Measurements from ENCODE around the gene BFSP2.

Gene BFSP2

GRCh38 chr3:133414021-133414392, 14.2 kb downstream of the BFSP2 start:
- Histone ChIP-seq H2AFZ (ENCODE audit: low read length) (no peak overlapping the region), H3K9me3 (ENCODE audit: insufficient read depth, low read depth, low read length) (no peaks in the 10 kb centered on the region), H3K27me3 (ENCODE audit: insufficient read depth, low read length, poor library complexity, severe bottlenecking) (no peaks in the 10 kb centered on the region), H3K4me3 (ENCODE audit: low read length, poor library complexity, severe bottlenecking) (no peak overlapping the region), H3K36me3 (ENCODE audit: insufficient read depth, low read length) (no peaks in the 10 kb centered on the region), H3K4me2 (ENCODE audit: low read depth, low read length, poor library complexity, severe bottlenecking) (no peak overlapping the region), H3K4me1 (ENCODE audit: insufficient read depth, low read length, poor library complexity, severe bottlenecking) (no peaks in the 10 kb centered on the region), H3F3A (ENCODE audit: low read depth) (peaks cover 6% of the 10 kb centered on the region; the same call in 1 of the 2 replicates), H3K9me2 (replicated peaks; ENCODE audit: low read depth, low read length) (no peaks in the 10 kb centered on the region), H3K79me2 (ENCODE audit: insufficient read depth, low read length) (no peaks in the 10 kb centered on the region), H3K9ac (ENCODE audit: low read depth, low read length, poor library complexity, severe bottlenecking) (no peak overlapping the region), H4K20me1 (ENCODE audit: insufficient read depth, low read length, poor library complexity, severe bottlenecking) (no peaks in the 10 kb centered on the region)
- no peak for TF ChIP-seq EZH2phosphoT487 (IDR thresholded peaks at IDR 0.05; ENCODE audit: borderline replicate concordance)
- TF ChIP-seq, protein P1, sequence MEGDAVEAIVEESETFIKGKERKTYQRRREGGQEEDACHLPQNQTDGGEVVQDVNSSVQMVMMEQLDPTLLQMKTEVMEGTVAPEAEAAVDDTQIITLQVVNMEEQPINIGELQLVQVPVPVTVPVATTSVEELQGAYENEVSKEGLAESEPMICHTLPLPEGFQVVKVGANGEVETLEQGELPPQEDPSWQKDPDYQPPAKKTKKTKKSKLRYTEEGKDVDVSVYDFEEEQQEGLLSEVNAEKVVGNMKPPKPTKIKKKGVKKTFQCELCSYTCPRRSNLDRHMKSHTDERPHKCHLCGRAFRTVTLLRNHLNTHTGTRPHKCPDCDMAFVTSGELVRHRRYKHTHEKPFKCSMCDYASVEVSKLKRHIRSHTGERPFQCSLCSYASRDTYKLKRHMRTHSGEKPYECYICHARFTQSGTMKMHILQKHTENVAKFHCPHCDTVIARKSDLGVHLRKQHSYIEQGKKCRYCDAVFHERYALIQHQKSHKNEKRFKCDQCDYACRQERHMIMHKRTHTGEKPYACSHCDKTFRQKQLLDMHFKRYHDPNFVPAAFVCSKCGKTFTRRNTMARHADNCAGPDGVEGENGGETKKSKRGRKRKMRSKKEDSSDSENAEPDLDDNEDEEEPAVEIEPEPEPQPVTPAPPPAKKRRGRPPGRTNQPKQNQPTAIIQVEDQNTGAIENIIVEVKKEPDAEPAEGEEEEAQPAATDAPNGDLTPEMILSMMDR (conservative IDR thresholded peaks at IDR 0.05; ENCODE audit: low read length): no peak

DNA sequence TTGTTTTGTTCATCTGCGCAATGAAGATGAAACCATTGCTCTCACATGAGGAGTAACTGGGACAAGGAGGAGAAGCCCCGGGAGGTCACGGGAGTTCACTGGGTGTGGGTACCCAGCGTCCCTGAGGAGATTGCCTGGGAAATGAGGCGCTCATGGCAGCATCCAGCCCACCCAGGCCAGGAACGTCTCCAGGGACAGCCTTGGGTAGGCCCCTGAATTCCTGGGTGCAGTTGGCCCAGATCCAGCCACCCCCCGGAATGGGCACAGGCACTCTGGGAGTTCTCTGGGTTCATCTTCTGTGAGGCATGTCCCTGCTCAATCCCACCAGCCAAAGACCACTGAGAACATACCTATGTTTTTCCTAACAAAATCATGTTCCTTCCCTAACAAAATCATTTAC, 18.5 kb downstream of the BFSP2 start:
- Histone ChIP-seq H3K9me3 (ENCODE audit: insufficient read depth, low read depth, low read length) (no peaks in the 10 kb centered on the region), H3K9ac (ENCODE audit: low read depth, low read length, poor library complexity, severe bottlenecking) (no peak overlapping the region), H3K27me3 (ENCODE audit: insufficient read depth, low read length, poor library complexity, severe bottlenecking) (no peaks in the 10 kb centered on the region), H3K4me2 (ENCODE audit: low read depth, low read length, poor library complexity, severe bottlenecking) (no peak overlapping the region), H3K79me2 (ENCODE audit: insufficient read depth, low read length) (no peaks in the 10 kb centered on the region), H3K4me1 (ENCODE audit: insufficient read depth, low read length, poor library complexity, severe bottlenecking) (no peaks in the 10 kb centered on the region), H2AFZ (ENCODE audit: low read length) (no peak overlapping the region), H3K4me3 (ENCODE audit: low read length, poor library complexity, severe bottlenecking) (no peak overlapping the region), H3F3A (ENCODE audit: low read depth) (peaks cover 4% of the 10 kb centered on the region; the same call in 1 of the 2 replicates), H4K20me1 (ENCODE audit: insufficient read depth, low read length, poor library complexity, severe bottlenecking) (no peaks in the 10 kb centered on the region), H3K36me3 (ENCODE audit: insufficient read depth, low read length) (no peaks in the 10 kb centered on the region), H3K9me2 (replicated peaks; ENCODE audit: low read depth, low read length) (no peaks in the 10 kb centered on the region)
- TF ChIP-seq, protein P1 (conservative IDR thresholded peaks at IDR 0.05; ENCODE audit: low read length): no peak
- no peak for TF ChIP-seq EZH2phosphoT487 (IDR thresholded peaks at IDR 0.05; ENCODE audit: borderline replicate concordance)

GRCh38 chr3:133419151-133419909, 19.5 kb downstream of the BFSP2 start:
- no peaks in the 10 kb centered on the region for H3K79me2 ChIP-seq (ENCODE audit: insufficient read depth, low read length)
- H3K4me1 ChIP-seq (ENCODE audit: insufficient read depth, low read length, poor library complexity, severe bottlenecking): no peaks in the 10 kb centered on the region
- no peaks in the 10 kb centered on the region for H3F3A ChIP-seq (ENCODE audit: low read depth)
- H2AFZ ChIP-seq (ENCODE audit: low read length): no peak overlapping the region
- no peaks in the 10 kb centered on the region for H4K20me1 ChIP-seq (ENCODE audit: insufficient read depth, low read length, poor library complexity, severe bottlenecking)
- H3K36me3 ChIP-seq (ENCODE audit: insufficient read depth, low read length): no peaks in the 10 kb centered on the region
- no peaks in the 10 kb centered on the region for H3K9me3 ChIP-seq (ENCODE audit: insufficient read depth, low read depth, low read length)
- TF ChIP-seq, protein P1 (conservative IDR thresholded peaks at IDR 0.05; ENCODE audit: low read length): no peak
- no peak for TF ChIP-seq EZH2phosphoT487 (IDR thresholded peaks at IDR 0.05; ENCODE audit: borderline replicate concordance)
- no peaks in the 10 kb centered on the region for H3K27me3 ChIP-seq (ENCODE audit: insufficient read depth, low read length, poor library complexity, severe bottlenecking)
- H3K4me3 ChIP-seq (ENCODE audit: low read length, poor library complexity, severe bottlenecking): no peak overlapping the region
- H3K4me2 ChIP-seq (ENCODE audit: low read depth, low read length, poor library complexity, severe bottlenecking): no peak overlapping the region
- H3K9me2 ChIP-seq (replicated peaks; ENCODE audit: low read depth, low read length): no peaks in the 10 kb centered on the region
- no peak overlapping the region for H3K9ac ChIP-seq (ENCODE audit: low read depth, low read length, poor library complexity, severe bottlenecking)
